ENCODE measurements around the gene GLRX2.
"Not testable (repeated sequence)": the region's sequence is repeated elsewhere in the genome, so short reads cannot be mapped to it uniquely, and the experiment has no call there.

The GLRX2 gene

GRCh38 chr1:193066606-193067005 is 38.6 kb downstream of the GLRX2 start:
- no peak for DNase-seq

GRCh38 chr1:193065954-193066353 is 39.3 kb downstream of the GLRX2 start:
- no peak for DNase-seq

- no peak for DNase-seq
Measured at GRCh38 chr1:193062698-193063463, 42.3 kb downstream of the GLRX2 start.

GRCh38 chr1:193060938-193061337 is 44.3 kb downstream of the GLRX2 start:
- DNase-seq = no peak

- no peak for DNase-seq
Measured at GRCh38 chr1:193060406-193060805, 44.8 kb downstream of the GLRX2 start.

GRCh38 chr1:193060115-193060403 is 45.2 kb downstream of the GLRX2 start:
- no peak for DNase-seq

- peak; percentile 65 to 99 (median 96) for DNase-seq
Measured at GRCh38 chr1:193059282-193060114, 45.7 kb downstream of the GLRX2 start, which contains the start of the genes RO60 and UCHL5. RO60 (plus strand) TSS chr1:193059612; CDS start chr1:193069055, 9,443 bp downstream. UCHL5 (minus strand) TSS chr1:193059360; CDS start chr1:193059260, 100 bp downstream.

- peak in 14 of 56 donors; percentile 5 to 62 (median 32) for DNase-seq
Measured at GRCh38 chr1:193058529-193059281, 46.5 kb downstream of the GLRX2 start.

- DNase-seq = no peak
Measured at GRCh38 chr1:193054169-193054675, 51.0 kb downstream of the GLRX2 start.

- not testable (repeated sequence) for DNase-seq
Measured at GRCh38 chr1:193048913-193049312, 56.3 kb downstream of the GLRX2 start.
